Type B pancreatic cell (in vitro differentiated cells): ENCODE data around the gene ADARB2. TPM values are rescaled to one million over a fixed set of nuclear protein-coding genes. Genes with fewer than 3 reads are reported as not detected.

ENCODE experiments used
- DNase-seq: peaks from one replicate; pipeline ENCODE4 v3.0.0; 2021; ENCODE audit warnings: mixed read lengths; ENCODE audit not compliant: unreplicated experiment; ENCODE audit errors: extremely low spot score
- H3K27ac Mint-ChIP-seq: 2 replicates; pipeline ENCODE4 v1.8.0; 2021; ENCODE audit warnings: mild to moderate bottlenecking, mixed read lengths
- H3K27me3 Mint-ChIP-seq: 2 replicates; pipeline ENCODE4 v1.8.0; 2021; ENCODE audit warnings: mixed read lengths
- H3K36me3 Mint-ChIP-seq: 2 replicates; pipeline ENCODE4 v1.8.0; 2021; ENCODE audit warnings: mixed read lengths
- H3K4me1 Mint-ChIP-seq: one replicate; pipeline ENCODE4 v1.8.0; 2021; ENCODE audit warnings: mixed read lengths; ENCODE audit not compliant: unreplicated experiment
- H3K4me3 Mint-ChIP-seq: 2 replicates; pipeline ENCODE4 v1.8.0; 2021; ENCODE audit warnings: mild to moderate bottlenecking, mixed read lengths
- H3K9me3 Mint-ChIP-seq: 2 replicates; pipeline ENCODE4 v1.8.0; 2021; ENCODE audit warnings: mixed read lengths
- total RNA-seq: library from RNA; stranded (reverse); gene quantifications from 2 replicates; pipeline ENCODE4 v1.2.1, GENCODE V29; 2021; ENCODE audit warnings: low replicate concordance
- TF ChIP-seq, protein P1 (sequence below): fragments of 200-600 bp; sonication (generic); conservative IDR thresholded peaks from 2 replicates; pipeline ENCODE4 v1.5.0; 2021; ENCODE audit warnings: antibody characterized with exemption, mild to moderate bottlenecking

Gene ADARB2
- total RNA-seq, 1 donor from 2014 or later, result 4.9 TPM

DNA sequence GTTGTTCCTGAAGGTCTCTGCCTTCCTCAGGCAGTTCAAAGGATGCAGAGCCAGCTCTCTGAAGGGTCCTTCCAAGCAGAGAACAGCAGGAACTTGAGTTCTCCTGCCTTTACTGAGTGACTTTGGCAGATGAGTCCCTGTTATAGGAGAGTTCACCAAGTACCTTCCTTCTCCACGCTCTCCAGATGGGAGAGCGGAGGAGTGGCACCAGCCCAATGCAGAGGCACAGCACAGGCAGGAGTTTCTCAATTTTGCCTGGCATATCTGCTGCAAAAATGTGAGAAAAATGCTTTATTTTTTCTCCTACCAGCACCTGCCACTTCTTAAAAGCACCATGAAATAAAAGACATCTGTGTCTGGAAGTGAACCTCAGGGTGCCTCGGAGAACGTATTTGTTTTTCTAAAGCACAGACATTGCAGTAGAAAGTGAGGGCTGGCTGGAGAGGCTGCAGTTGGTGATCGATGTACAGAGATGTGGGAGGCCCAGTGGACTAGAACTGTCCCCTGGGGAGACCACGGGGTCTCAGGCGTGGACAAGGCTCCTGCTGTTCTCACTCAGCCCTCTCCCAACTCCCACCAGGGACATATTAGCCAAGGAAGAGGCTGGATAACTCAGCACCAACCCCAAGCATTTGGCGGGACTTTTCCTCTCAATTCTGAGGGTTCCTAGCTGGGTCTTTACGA is 506.6 kb downstream of the ADARB2 start:
- DNase-seq, result no peak
- Mint-ChIP-seq H3K36me3 (no peaks in the 10 kb centered on the region), H3K4me3 (no peak overlapping the region), H3K4me1 (no peaks in the 10 kb centered on the region), H3K9me3 (no peaks in the 10 kb centered on the region), H3K27me3 (peaks cover 14% of the 10 kb centered on the region), H3K27ac (no peak overlapping the region)
- TF ChIP-seq, protein P1, sequence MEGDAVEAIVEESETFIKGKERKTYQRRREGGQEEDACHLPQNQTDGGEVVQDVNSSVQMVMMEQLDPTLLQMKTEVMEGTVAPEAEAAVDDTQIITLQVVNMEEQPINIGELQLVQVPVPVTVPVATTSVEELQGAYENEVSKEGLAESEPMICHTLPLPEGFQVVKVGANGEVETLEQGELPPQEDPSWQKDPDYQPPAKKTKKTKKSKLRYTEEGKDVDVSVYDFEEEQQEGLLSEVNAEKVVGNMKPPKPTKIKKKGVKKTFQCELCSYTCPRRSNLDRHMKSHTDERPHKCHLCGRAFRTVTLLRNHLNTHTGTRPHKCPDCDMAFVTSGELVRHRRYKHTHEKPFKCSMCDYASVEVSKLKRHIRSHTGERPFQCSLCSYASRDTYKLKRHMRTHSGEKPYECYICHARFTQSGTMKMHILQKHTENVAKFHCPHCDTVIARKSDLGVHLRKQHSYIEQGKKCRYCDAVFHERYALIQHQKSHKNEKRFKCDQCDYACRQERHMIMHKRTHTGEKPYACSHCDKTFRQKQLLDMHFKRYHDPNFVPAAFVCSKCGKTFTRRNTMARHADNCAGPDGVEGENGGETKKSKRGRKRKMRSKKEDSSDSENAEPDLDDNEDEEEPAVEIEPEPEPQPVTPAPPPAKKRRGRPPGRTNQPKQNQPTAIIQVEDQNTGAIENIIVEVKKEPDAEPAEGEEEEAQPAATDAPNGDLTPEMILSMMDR, result no peak

- Mint-ChIP-seq H3K4me1 (no peaks in the 10 kb centered on the region), H3K4me3 (no peak overlapping the region), H3K27me3 (peaks cover 14% of the 10 kb centered on the region), H3K36me3 (no peaks in the 10 kb centered on the region), H3K9me3 (no peaks in the 10 kb centered on the region), H3K27ac (no peak overlapping the region)
- TF ChIP-seq, protein P1, result no peak
- DNase-seq, result no peak
Observed at GRCh38 chr10:1230138-1230537, 507.2 kb downstream of the ADARB2 start.

GRCh38 chr10:1229574-1229973 is 507.8 kb downstream of the ADARB2 start:
- no peaks in the 10 kb centered on the region for H3K9me3 Mint-ChIP-seq
- no peaks in the 10 kb centered on the region for H3K4me1 Mint-ChIP-seq
- no peaks in the 10 kb centered on the region for H3K36me3 Mint-ChIP-seq
- TF ChIP-seq, protein P1, result no peak
- H3K27ac Mint-ChIP-seq, result no peak overlapping the region
- no peak for DNase-seq
- no peak overlapping the region for H3K4me3 Mint-ChIP-seq
- peaks cover 16% of the 10 kb centered on the region for H3K27me3 Mint-ChIP-seq

DNA sequence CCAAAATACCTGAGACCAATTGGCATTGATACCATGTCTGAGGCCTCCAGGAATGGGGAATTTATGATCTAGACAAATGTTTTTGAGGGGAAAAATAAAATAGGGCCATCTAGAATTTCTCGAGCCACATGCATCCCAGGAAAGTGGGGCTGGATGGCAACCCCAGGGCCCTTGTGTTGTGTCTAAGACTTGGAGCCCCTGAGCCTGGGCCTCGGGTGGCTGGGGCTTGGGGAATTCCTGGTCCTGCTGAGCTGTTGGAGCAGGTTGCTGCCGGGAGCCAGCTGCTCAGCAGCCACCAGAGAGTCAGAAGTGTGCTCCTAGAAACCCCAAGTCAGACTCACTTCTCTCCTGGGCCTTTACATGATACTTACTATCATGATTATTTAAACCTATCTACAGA is 508.2 kb downstream of the ADARB2 start:
- H3K27me3 Mint-ChIP-seq, result peaks cover 18% of the 10 kb centered on the region
- no peak overlapping the region for H3K4me3 Mint-ChIP-seq
- TF ChIP-seq, protein P1, result no peak
- H3K4me1 Mint-ChIP-seq, result no peaks in the 10 kb centered on the region
- H3K27ac Mint-ChIP-seq, result no peak overlapping the region
- no peak for DNase-seq
- no peaks in the 10 kb centered on the region for H3K36me3 Mint-ChIP-seq
- H3K9me3 Mint-ChIP-seq, result no peaks in the 10 kb centered on the region

DNA sequence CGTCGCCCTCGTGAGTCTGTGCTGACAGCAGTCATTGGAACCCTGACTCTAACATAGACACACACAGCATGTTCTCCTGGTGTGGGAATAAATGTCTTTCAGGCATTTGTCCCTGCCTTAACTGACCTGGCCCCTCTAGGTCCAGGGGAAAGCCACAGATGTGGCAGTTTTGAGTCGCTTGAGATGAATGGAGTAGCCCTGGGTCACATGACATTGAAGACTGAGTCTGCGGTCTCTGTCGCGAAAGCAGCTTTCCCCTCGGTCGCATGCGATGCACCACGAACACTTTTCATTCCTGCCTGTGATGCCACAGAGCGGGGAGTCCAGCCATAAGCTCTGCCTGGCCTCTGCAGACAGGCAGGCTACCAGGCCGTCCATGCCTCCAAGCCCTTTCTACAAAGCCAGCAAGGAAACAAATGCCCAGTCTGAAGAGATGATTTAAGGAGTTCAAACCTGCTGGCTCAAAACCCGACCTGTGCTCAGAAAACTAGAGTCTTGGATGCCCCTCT is 508.8 kb downstream of the ADARB2 start:
- TF ChIP-seq, protein P1, result no peak
- H3K4me1 Mint-ChIP-seq, result no peaks in the 10 kb centered on the region
- H3K36me3 Mint-ChIP-seq, result no peaks in the 10 kb centered on the region
- H3K9me3 Mint-ChIP-seq, result no peaks in the 10 kb centered on the region
- DNase-seq, result no peak
- H3K27me3 Mint-ChIP-seq, result peaks cover 17% of the 10 kb centered on the region
- H3K4me3 Mint-ChIP-seq, result no peak overlapping the region
- no peak overlapping the region for H3K27ac Mint-ChIP-seq
